ENCODE results near the gene HMHB1. TPM values are rescaled to one million over a fixed set of nuclear protein-coding genes. Genes with fewer than 3 reads are reported as not detected.

Gene HMHB1
- not detected in 5 replicates for total RNA-seq (2022; extraction: Qiagen RNA extraction; ENCODE audit: low read depth)

GRCh38 chr5:143812085-143812705 lies at the start of gene HMHB1:
Gene HMHB1 (plus strand): TSS chr5:143812161.

All from A549 treated with GW870086 at 1 μM for 4 hours (cell line).